HepG2 (cell line): ENCODE measurements around the gene ILRUN. TPM values are rescaled to one million over a fixed set of nuclear protein-coding genes. Genes with fewer than 3 reads are reported as not detected.

ENCODE experiments used
- BHLHE40 ChIP-seq: IDR thresholded peaks from 2 replicates; pipeline ENCODE4 v1.6.1; 2011; ENCODE audit warnings: low read length, improper control_type of control experiment
- GTF3A ChIP-seq: sonication (generic); formaldehyde crosslinking; conservative IDR thresholded peaks from 2 replicates; pipeline ENCODE4 v1.4.0; 2020; ENCODE audit warnings: mild to moderate bottlenecking, missing genetic modification reagents
- POGZ ChIP-seq: sonication (generic); formaldehyde crosslinking; IDR thresholded peaks from 2 replicates; pipeline ENCODE4 v1.4.0; 2020; ENCODE audit warnings: mild to moderate bottlenecking, missing genetic modification reagents
- SNAI1 ChIP-seq: sonication (generic); formaldehyde crosslinking; IDR thresholded peaks from 2 replicates; pipeline ENCODE4 v1.5.0; 2020; ENCODE audit warnings: mild to moderate bottlenecking, missing genetic modification reagents, borderline replicate concordance
- TCF7 ChIP-seq: sonication (generic); IDR thresholded peaks from 2 replicates; pipeline ENCODE4 v1.6.1; 2016; ENCODE audit warnings: antibody characterized with exemption, low read depth
- TFDP2 ChIP-seq: sonication (generic); formaldehyde crosslinking; IDR thresholded peaks from 2 replicates; pipeline ENCODE4 v1.4.0; 2020; ENCODE audit warnings: missing genetic modification reagents
- ZBED4 ChIP-seq: sonication (generic); formaldehyde crosslinking; IDR thresholded peaks from 2 replicates; pipeline ENCODE4 v1.4.0; 2020; ENCODE audit warnings: missing genetic modification reagents, borderline replicate concordance
- ZFP82 ChIP-seq: sonication (generic); formaldehyde crosslinking; IDR thresholded peaks from 2 replicates; pipeline ENCODE4 v1.5.1; 2020; ENCODE audit warnings: mild to moderate bottlenecking, missing genetic modification reagents, borderline replicate concordance
- ZNF138 ChIP-seq: sonication (generic); formaldehyde crosslinking; IDR thresholded peaks from 2 replicates; pipeline ENCODE4 v1.5.0; 2020; ENCODE audit warnings: mild to moderate bottlenecking, low read depth, missing genetic modification reagents
- ZNF567 ChIP-seq: sonication (generic); formaldehyde crosslinking; IDR thresholded peaks from 2 replicates; pipeline ENCODE4 v1.8.1; 2023; ENCODE audit warnings: mild to moderate bottlenecking, missing genetic modification reagents, borderline replicate concordance
- ZNF691 ChIP-seq: sonication (generic); formaldehyde crosslinking; IDR thresholded peaks from 2 replicates; pipeline ENCODE4 v1.4.0; 2020; ENCODE audit warnings: missing genetic modification reagents, low read depth, mild to moderate bottlenecking, borderline replicate concordance
- ZNF772 ChIP-seq: sonication (generic); formaldehyde crosslinking; IDR thresholded peaks from 2 replicates; pipeline ENCODE4 v1.5.0; 2020; ENCODE audit warnings: mild to moderate bottlenecking, missing genetic modification reagents
- polyA plus RNA-seq, 8 experiments: library from polyadenylated mRNA; depleted of rRNA in 3 of 8; stranded (reverse) in 7 of 8; unstranded in 1 of 8; fragments of >200 nt; fragmentation: Illumina TruSeq in 4 of 8; extraction: Trizol in 4 of 8; gene quantifications; 2 replicates each; pipeline versions ENCODE4 v1.2.1 to v1.2.3, GENCODE V29; 2011 to 2016; ENCODE audit warnings: low read depth in 4 of 8, missing spikeins in 1 of 8, mixed read lengths in 1 of 8; ENCODE audit not compliant: insufficient read depth in 1 of 8
- total RNA-seq, 5 experiments: library from RNA; depleted of rRNA; stranded (reverse); fragments of >200 nt; fragmentation: Illumina TruSeq; extraction: Trizol; gene quantifications; 2 replicates each; pipeline ENCODE4 v1.2.3, GENCODE V29; 2016; ENCODE audit warnings: low read depth in 1 of 5
- TF ChIP-seq, protein P1 (sequence below): sonication (generic); formaldehyde crosslinking; IDR thresholded peaks from 2 replicates; pipeline ENCODE4 v1.4.0; 2020; ENCODE audit warnings: missing genetic modification reagents
- TF ChIP-seq, protein P2 (sequence below): sonication (generic); formaldehyde crosslinking; conservative IDR thresholded peaks from 2 replicates; pipeline ENCODE4 v1.4.0; 2020; ENCODE audit warnings: missing genetic modification reagents
- TF ChIP-seq, protein P3 (sequence below): sonication (generic); formaldehyde crosslinking; IDR thresholded peaks from 2 replicates; pipeline ENCODE4 v1.5.1; 2020; ENCODE audit warnings: mild to moderate bottlenecking, missing genetic modification reagents

Gene ILRUN
- total and polyA plus RNA-seq, 2 of the 13 experiments (the other 11 are each of a cell fraction or from before 2014, with no cell fraction given) = 45.5 to 66.6 TPM

- TF ChIP-seq, protein P1, sequence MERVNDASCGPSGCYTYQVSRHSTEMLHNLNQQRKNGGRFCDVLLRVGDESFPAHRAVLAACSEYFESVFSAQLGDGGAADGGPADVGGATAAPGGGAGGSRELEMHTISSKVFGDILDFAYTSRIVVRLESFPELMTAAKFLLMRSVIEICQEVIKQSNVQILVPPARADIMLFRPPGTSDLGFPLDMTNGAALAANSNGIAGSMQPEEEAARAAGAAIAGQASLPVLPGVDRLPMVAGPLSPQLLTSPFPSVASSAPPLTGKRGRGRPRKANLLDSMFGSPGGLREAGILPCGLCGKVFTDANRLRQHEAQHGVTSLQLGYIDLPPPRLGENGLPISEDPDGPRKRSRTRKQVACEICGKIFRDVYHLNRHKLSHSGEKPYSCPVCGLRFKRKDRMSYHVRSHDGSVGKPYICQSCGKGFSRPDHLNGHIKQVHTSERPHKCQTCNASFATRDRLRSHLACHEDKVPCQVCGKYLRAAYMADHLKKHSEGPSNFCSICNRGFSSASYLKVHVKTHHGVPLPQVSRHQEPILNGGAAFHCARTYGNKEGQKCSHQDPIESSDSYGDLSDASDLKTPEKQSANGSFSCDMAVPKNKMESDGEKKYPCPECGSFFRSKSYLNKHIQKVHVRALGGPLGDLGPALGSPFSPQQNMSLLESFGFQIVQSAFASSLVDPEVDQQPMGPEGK (CRISPR knock-in tag) = peak; percentile 28
- no peak for TF ChIP-seq ZFP82 (CRISPR knock-in tag)
- no peak for TF ChIP-seq BHLHE40
- no peak for TF ChIP-seq TFDP2 (CRISPR knock-in tag)
- TF ChIP-seq SNAI1 (CRISPR knock-in tag) = no peak
- TF ChIP-seq TCF7 = peak; percentile 25; the same call in 1 of the 2 replicates
- TF ChIP-seq, protein P2, sequence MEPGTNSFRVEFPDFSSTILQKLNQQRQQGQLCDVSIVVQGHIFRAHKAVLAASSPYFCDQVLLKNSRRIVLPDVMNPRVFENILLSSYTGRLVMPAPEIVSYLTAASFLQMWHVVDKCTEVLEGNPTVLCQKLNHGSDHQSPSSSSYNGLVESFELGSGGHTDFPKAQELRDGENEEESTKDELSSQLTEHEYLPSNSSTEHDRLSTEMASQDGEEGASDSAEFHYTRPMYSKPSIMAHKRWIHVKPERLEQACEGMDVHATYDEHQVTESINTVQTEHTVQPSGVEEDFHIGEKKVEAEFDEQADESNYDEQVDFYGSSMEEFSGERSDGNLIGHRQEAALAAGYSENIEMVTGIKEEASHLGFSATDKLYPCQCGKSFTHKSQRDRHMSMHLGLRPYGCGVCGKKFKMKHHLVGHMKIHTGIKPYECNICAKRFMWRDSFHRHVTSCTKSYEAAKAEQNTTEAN (CRISPR knock-in tag) = peak; percentile 82
- TF ChIP-seq ZNF691 (CRISPR knock-in tag) = no peak
- TF ChIP-seq, protein P3, sequence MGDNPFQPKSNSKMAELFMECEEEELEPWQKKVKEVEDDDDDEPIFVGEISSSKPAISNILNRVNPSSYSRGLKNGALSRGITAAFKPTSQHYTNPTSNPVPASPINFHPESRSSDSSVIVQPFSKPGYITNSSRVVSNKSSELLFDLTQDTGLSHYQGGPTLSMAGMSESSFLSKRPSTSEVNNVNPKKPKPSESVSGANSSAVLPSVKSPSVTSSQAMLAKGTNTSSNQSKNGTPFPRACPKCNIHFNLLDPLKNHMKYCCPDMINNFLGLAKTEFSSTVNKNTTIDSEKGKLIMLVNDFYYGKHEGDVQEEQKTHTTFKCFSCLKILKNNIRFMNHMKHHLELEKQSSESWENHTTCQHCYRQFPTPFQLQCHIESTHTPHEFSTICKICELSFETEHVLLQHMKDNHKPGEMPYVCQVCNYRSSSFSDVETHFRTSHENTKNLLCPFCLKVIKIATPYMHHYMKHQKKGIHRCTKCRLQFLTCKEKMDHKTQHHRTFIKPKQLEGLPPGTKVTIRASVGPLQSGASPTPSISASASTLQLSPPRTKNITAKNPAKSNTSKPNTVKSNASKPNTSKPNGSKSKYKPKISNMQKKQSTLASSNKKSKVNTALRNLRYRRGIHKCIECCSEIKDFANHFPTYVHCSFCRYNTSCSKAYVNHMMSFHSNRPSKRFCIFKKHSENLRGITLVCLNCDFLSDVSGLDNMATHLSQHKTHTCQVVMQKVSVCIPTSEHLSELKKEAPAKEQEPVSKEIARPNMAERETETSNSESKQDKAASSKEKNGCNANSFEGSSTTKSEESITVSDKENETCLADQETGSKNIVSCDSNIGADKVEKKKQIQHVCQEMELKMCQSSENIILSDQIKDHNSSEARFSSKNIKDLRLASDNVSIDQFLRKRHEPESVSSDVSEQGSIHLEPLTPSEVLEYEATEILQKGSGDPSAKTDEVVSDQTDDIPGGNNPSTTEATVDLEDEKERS = no peak; the same call in 1 of the 2 replicates
- peak; percentile 74; the same call in 1 of the 2 replicates for TF ChIP-seq ZNF772 (CRISPR knock-in tag)
- TF ChIP-seq POGZ (CRISPR knock-in tag) = peak; percentile 63; the same call in 1 of the 2 replicates
- TF ChIP-seq ZNF567 (CRISPR knock-in tag) = peak; percentile 29; the same call in 1 of the 2 replicates
- TF ChIP-seq ZBED4 (CRISPR knock-in tag) = peak; percentile 75; the same call in 1 of the 2 replicates
- TF ChIP-seq GTF3A (CRISPR knock-in tag) = no peak
- no peak for TF ChIP-seq ZNF138 (CRISPR knock-in tag)
Measured at GRCh38 chr6:34657307-34657978, 39.1 kb downstream of the ILRUN start (continued).
